Uterus (tissue), 2 donors: ENCODE data around the gene HSF2.

Experiments used
- POLR2A ChIP-seq, 2 donors: fragments of 450-650 bp; IDR thresholded peaks; one replicate each; pipeline ENCODE4 v1.6.1; 2016; ENCODE audit warnings: antibody characterized with exemption in 2 of 2, mild to moderate bottlenecking in 1 of 2, moderate library complexity in 1 of 2
- TF ChIP-seq, protein P1 (sequence below), 4 experiments: fragments of 200-600 bp in 2 of 4; fragments of 450-650 bp in 2 of 4; sonication (generic) in 2 of 4; IDR thresholded peaks; one replicate each; pipeline ENCODE4 v1.5.1; 2016 to 2019; ENCODE audit warnings: antibody characterized with exemption in 4 of 4, mild to moderate bottlenecking in 2 of 4, moderate library complexity in 1 of 4

DNA sequence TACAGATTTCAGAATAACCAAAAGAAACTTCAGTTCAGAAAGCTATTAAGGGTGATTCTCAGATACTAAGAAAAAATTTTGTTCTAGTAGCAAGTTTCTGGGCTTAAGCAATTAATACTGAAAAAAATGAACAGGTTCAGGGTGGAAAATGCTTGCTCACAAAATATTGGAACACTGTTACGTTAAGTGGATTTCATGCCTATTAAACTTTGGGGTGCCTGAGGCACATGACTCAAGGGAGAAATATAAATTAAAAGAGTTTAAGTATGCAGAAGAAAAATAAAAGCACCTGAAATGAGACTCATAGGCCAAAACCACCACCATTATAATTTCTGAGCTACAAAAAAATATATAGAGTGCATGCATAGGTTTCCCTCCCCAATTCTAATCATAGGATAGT is 32.3 kb upstream of the HSF2 start:
- TF ChIP-seq, protein P1, sequence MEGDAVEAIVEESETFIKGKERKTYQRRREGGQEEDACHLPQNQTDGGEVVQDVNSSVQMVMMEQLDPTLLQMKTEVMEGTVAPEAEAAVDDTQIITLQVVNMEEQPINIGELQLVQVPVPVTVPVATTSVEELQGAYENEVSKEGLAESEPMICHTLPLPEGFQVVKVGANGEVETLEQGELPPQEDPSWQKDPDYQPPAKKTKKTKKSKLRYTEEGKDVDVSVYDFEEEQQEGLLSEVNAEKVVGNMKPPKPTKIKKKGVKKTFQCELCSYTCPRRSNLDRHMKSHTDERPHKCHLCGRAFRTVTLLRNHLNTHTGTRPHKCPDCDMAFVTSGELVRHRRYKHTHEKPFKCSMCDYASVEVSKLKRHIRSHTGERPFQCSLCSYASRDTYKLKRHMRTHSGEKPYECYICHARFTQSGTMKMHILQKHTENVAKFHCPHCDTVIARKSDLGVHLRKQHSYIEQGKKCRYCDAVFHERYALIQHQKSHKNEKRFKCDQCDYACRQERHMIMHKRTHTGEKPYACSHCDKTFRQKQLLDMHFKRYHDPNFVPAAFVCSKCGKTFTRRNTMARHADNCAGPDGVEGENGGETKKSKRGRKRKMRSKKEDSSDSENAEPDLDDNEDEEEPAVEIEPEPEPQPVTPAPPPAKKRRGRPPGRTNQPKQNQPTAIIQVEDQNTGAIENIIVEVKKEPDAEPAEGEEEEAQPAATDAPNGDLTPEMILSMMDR (IDR thresholded peaks at IDR 0.05), result no peak
- no peak for TF ChIP-seq POLR2A (IDR thresholded peaks at IDR 0.05)
